GM15510 (cell line): Measurements from ENCODE around the gene MYMK.

Experiments
- POLR2A ChIP-seq: IDR thresholded peaks from 3 replicates; pipeline ENCODE4 v1.6.1; 2011; ENCODE audit warnings: borderline replicate concordance; ENCODE audit not compliant: insufficient read length; ENCODE audit errors: extremely low read depth

Gene MYMK

GRCh38 chr9:133464638-133465037 lies 60.1 kb downstream of the MYMK start:
- no peak for TF ChIP-seq POLR2A
